Nephron (organoid): ENCODE data around the gene LGALS7.

Experiments used
- H3K27ac Mint-ChIP-seq, 3 experiments: 2 replicates each; pipeline ENCODE4 v1.8.0; 2020; ENCODE audit warnings: mixed read lengths in 3 of 3, mild to moderate bottlenecking in 2 of 3, moderate library complexity in 1 of 3
- H3K27me3 Mint-ChIP-seq: 2 replicates; pipeline ENCODE4 v1.8.0; 2021; ENCODE audit warnings: low read depth, mild to moderate bottlenecking, moderate library complexity, mixed read lengths
- H3K36me3 Mint-ChIP-seq: 2 replicates; pipeline ENCODE4 v1.8.0; 2020; ENCODE audit warnings: low read depth, mixed read lengths
- H3K4me1 Mint-ChIP-seq: 2 replicates; pipeline ENCODE4 v1.8.0; 2020; ENCODE audit warnings: mixed read lengths
- H3K4me3 Mint-ChIP-seq, 3 experiments: 2 replicates each; pipeline ENCODE4 v1.8.0; 2020; ENCODE audit warnings: mild to moderate bottlenecking in 3 of 3, mixed read lengths in 3 of 3, moderate library complexity in 2 of 3
- H3K9me3 Mint-ChIP-seq: 2 replicates; pipeline ENCODE4 v1.8.0; 2020; ENCODE audit warnings: mixed read lengths
- CTCF ChIP-seq, 3 experiments: fragments of 200-600 bp; sonication (generic); IDR thresholded peaks; one replicate each; pipeline ENCODE4 v1.5.0; 2021; ENCODE audit warnings: antibody characterized with exemption in 3 of 3; ENCODE audit not compliant: unreplicated experiment in 3 of 3

LGALS7 gene

GRCh38 chr19:38733493-38734175 lies 39.7 kb downstream of the LGALS7 start:
- no peak overlapping the region for H3K4me3 Mint-ChIP-seq
- H3K36me3 Mint-ChIP-seq: peaks cover 30% of the 10 kb centered on the region
- no peaks in the 10 kb centered on the region for H3K9me3 Mint-ChIP-seq
- TF ChIP-seq CTCF (IDR thresholded peaks at IDR 0.05; ENCODE audit: unreplicated experiment in 3 of 3): no peak
- peaks cover 25% of the 10 kb centered on the region for H3K27me3 Mint-ChIP-seq
- peak overlapping the region in 1 of 3 experiments; percentile 84 for H3K27ac Mint-ChIP-seq
- H3K4me1 Mint-ChIP-seq: peaks cover 10% of the 10 kb centered on the region

GRCh38 chr19:38733241-38733492 lies 40.1 kb downstream of the LGALS7 start:
- Mint-ChIP-seq H3K4me3 (no peak overlapping the region), H3K9me3 (no peaks in the 10 kb centered on the region), H3K36me3 (peaks cover 33% of the 10 kb centered on the region), H3K4me1 (peaks cover 10% of the 10 kb centered on the region), H3K27ac (peak overlapping the region in 1 of 3 experiments; percentile 53), H3K27me3 (peaks cover 22% of the 10 kb centered on the region)
- TF ChIP-seq CTCF (IDR thresholded peaks at IDR 0.05; ENCODE audit: unreplicated experiment in 3 of 3): no peak

- Mint-ChIP-seq H3K27ac (peak overlapping the region; percentile 9 to 72 (median 42)), H3K9me3 (no peaks in the 10 kb centered on the region), H3K27me3 (peaks cover 15% of the 10 kb centered on the region), H3K4me3 (no peak overlapping the region), H3K36me3 (peaks cover 35% of the 10 kb centered on the region), H3K4me1 (peaks cover 5% of the 10 kb centered on the region)
- no peak for TF ChIP-seq CTCF (IDR thresholded peaks at IDR 0.05; ENCODE audit: unreplicated experiment in 3 of 3)
Observed at GRCh38 chr19:38731654-38732301, 41.5 kb downstream of the LGALS7 start.

GRCh38 chr19:38730731-38731589 lies 42.4 kb downstream of the LGALS7 start:
- no peak for TF ChIP-seq CTCF (IDR thresholded peaks at IDR 0.05; ENCODE audit: unreplicated experiment in 3 of 3)
- peaks cover 10% of the 10 kb centered on the region for H3K27me3 Mint-ChIP-seq
- peak overlapping the region in 2 of 3 experiments; percentile 42 to 57 for H3K27ac Mint-ChIP-seq
- H3K9me3 Mint-ChIP-seq: no peaks in the 10 kb centered on the region
- peaks cover 5% of the 10 kb centered on the region for H3K4me1 Mint-ChIP-seq
- peaks cover 41% of the 10 kb centered on the region for H3K36me3 Mint-ChIP-seq
- H3K4me3 Mint-ChIP-seq: no peak overlapping the region

GRCh38 chr19:38730470-38730730 lies 42.9 kb downstream of the LGALS7 start:
- H3K4me1 Mint-ChIP-seq: peaks cover 5% of the 10 kb centered on the region
- no peaks in the 10 kb centered on the region for H3K9me3 Mint-ChIP-seq
- H3K4me3 Mint-ChIP-seq: no peak overlapping the region
- peaks cover 41% of the 10 kb centered on the region for H3K36me3 Mint-ChIP-seq
- H3K27me3 Mint-ChIP-seq: peaks cover 10% of the 10 kb centered on the region
- TF ChIP-seq CTCF (IDR thresholded peaks at IDR 0.05; ENCODE audit: unreplicated experiment in 3 of 3): no peak
- H3K27ac Mint-ChIP-seq: peak overlapping the region in 1 of 3 experiments; percentile 57
